Tibial artery (tissue), 4 donors: ENCODE results near the gene SLC2A5.

Experiments
- DNase-seq, 2 donors: peaks; one replicate each; pipeline ENCODE4 v3.0.0-alpha.2; 2019
- H3K27ac ChIP-seq, 2 donors: fragments of 200-600 bp; sonication (generic) in 1 of 2; 1 replicate in 1 of 2; 2 replicates in 1 of 2; pipeline ENCODE4 v1.5.1; 2018 to 2019; ENCODE audit warnings: mild to moderate bottlenecking in 1 of 2
- H3K27me3 ChIP-seq, 2 donors: fragments of 200-600 bp; sonication (generic) in 1 of 2; one replicate each; pipeline versions ENCODE4 v1.5.1 to v1.6.0; 2016 to 2019
- H3K36me3 ChIP-seq, 3 donors: fragments of 200-600 bp; sonication (generic) in 2 of 3; one replicate each; pipeline ENCODE4 v1.5.1; 2016 to 2019; ENCODE audit warnings: mild to moderate bottlenecking in 2 of 3
- H3K4me1 ChIP-seq, 4 donors: fragments of 200-600 bp; sonication (generic) in 2 of 4; 1 replicate in 3 of 4; 2 replicates in 1 of 4; pipeline ENCODE4 v1.5.1; 2016 to 2019
- H3K4me3 ChIP-seq, 2 donors: fragments of 200-600 bp; sonication (generic) in 1 of 2; 1 replicate in 1 of 2; 2 replicates in 1 of 2; pipeline ENCODE4 v1.5.1; 2018 to 2019; ENCODE audit warnings: mild to moderate bottlenecking in 2 of 2
- H3K9me3 ChIP-seq, 3 donors: fragments of 200-600 bp; sonication (generic) in 1 of 3; one replicate each; pipeline ENCODE4 v1.5.1; 2016 to 2019
- intact Hi-C: fragments of 100-400 bp; cut with DNase I; formaldehyde crosslinking; loops from one replicate; pipeline ENCODE4 v1.15.0; 2023; ENCODE audit warnings: low total_unique reads
- TF ChIP-seq, protein P1 (sequence below), 2 experiments: fragments of 200-600 bp in 1 of 2; fragments of 450-650 bp in 1 of 2; IDR thresholded peaks; one replicate each; pipeline ENCODE4 v1.5.1; 2017 to 2019; ENCODE audit warnings: antibody characterized with exemption in 2 of 2, mild to moderate bottlenecking in 1 of 2, moderate library complexity in 1 of 2

SLC2A5 gene

DNA sequence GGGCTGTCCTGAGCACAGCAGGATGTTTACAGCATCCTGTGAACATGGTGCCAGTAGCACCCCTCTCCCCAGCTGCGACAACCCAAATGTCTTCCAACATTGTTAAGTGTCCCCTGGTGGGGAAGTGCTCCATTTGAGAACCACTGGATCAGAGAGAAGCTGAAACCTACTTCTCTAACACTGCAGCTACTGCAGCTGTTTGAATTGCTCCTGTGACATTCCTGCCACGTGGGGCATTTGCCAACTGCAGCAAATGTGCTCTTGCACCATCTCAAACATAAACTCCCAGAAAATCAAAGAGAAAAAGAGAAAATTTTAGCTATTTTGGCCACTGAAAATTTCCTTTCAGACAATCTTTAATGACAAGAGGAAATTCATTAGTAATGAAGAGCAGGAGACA, 11.0 kb downstream of the SLC2A5 start:
- H3K27ac ChIP-seq: no peak overlapping the region
- no peaks in the 10 kb centered on the region for H3K36me3 ChIP-seq
- H3K27me3 ChIP-seq: no peaks in the 10 kb centered on the region
- H3K4me3 ChIP-seq: no peak overlapping the region
- DNase-seq: no peak
- TF ChIP-seq, protein P1, sequence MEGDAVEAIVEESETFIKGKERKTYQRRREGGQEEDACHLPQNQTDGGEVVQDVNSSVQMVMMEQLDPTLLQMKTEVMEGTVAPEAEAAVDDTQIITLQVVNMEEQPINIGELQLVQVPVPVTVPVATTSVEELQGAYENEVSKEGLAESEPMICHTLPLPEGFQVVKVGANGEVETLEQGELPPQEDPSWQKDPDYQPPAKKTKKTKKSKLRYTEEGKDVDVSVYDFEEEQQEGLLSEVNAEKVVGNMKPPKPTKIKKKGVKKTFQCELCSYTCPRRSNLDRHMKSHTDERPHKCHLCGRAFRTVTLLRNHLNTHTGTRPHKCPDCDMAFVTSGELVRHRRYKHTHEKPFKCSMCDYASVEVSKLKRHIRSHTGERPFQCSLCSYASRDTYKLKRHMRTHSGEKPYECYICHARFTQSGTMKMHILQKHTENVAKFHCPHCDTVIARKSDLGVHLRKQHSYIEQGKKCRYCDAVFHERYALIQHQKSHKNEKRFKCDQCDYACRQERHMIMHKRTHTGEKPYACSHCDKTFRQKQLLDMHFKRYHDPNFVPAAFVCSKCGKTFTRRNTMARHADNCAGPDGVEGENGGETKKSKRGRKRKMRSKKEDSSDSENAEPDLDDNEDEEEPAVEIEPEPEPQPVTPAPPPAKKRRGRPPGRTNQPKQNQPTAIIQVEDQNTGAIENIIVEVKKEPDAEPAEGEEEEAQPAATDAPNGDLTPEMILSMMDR (IDR thresholded peaks at IDR 0.05): no peak
- H3K4me1 ChIP-seq: peaks cover 0 to 4% (median 0%) of the 10 kb centered on the region in 4 donors
- intact Hi-C loops: no loop called here
- no peaks in the 10 kb centered on the region for H3K9me3 ChIP-seq

DNA sequence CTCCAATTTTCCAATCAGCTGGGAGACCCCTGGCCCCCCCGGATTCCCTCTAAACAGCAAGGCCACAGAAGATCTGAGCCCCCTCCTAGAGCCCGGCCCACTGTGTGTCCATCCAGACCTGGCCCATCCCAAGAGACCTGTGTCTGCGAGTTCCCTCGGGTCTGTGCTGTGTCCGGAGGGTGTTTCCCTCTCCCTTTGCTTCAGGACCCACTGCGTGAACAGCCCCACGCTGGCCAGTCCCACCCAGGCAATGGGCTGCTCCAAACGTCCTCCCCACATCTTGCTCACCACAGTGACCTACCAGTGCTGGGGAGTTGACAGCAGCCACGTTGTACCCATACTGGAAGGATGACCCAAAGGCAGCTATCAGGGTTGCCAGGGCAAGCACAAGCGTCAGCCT, 11.6 kb downstream of the SLC2A5 start:
- no peak for DNase-seq
- TF ChIP-seq, protein P1 (IDR thresholded peaks at IDR 0.05): no peak

DNA sequence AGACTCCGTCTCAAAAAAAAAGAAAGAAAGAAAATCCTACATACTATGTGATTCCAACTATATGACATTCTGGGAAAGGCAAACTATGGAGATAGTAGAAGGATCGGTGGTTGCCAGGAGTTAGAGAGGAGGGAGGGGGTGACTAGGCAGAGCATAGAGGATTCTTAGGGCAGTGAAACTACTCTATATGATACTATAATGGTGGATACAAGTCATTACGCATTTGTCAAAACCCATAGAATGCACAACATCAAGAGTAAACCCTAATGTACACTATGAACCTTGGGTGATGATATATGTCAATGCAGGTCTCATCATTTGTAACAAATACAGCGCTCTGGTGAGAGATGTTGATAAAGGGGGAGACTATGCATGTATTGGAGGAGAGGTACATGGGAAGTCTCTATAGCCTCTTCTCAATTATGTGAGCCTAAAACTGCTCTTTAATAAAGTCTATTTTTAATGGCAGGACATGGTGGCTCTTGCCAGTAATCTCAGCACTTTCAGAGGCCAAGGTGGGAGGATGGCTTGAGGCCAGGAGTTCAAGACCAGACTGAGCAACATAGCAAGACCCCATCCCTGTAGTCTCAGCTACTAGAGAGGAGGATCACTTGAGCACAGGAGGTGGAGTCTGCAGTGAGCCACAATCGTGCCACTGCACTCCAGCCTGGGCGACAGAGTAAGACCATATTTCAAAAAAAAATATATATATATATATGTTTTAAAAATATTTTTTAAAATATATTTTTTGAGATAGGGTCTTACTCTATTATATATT, 17.0 kb downstream of the SLC2A5 start:
- H3K27ac ChIP-seq: no peak overlapping the region
- H3K9me3 ChIP-seq: no peaks in the 10 kb centered on the region
- H3K4me3 ChIP-seq: no peak overlapping the region
- no peak for DNase-seq
- TF ChIP-seq, protein P1 (IDR thresholded peaks at IDR 0.05): no peak
- intact Hi-C loops: no loop called here
- H3K27me3 ChIP-seq: no peaks in the 10 kb centered on the region
- no peaks in the 10 kb centered on the region for H3K36me3 ChIP-seq
- no peaks in the 10 kb centered on the region for H3K4me1 ChIP-seq

More for the DNA sequence above, 11.6 kb downstream of the SLC2A5 start:
- Histone ChIP-seq H3K36me3 (no peaks in the 10 kb centered on the region), H3K4me3 (no peak overlapping the region), H3K27me3 (no peaks in the 10 kb centered on the region), H3K9me3 (no peaks in the 10 kb centered on the region), H3K27ac (no peak overlapping the region), H3K4me1 (peaks cover 0 to 4% (median 0%) of the 10 kb centered on the region in 4 donors)
- intact Hi-C loops: no loop called here

DNA sequence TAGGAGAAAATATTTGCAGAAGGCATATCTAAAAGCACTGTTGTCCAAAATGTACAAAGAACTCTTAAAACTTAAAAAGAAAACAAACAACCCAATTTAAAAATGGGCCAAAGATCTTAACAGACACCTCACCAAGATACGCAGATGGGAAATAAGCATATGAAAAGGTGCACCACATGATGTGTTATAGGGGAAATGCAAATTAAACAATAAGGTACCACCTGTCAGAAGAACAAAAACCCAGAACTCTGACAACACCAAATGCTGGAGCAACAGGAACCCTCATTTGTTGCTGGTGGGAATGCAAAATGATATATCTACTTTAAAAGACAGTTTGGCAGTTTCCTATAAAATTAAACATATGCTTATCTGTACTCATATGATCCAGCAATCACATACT, 18.1 kb downstream of the SLC2A5 start:
- no peaks in the 10 kb centered on the region for H3K27me3 ChIP-seq
- no peak for DNase-seq
- H3K36me3 ChIP-seq: no peaks in the 10 kb centered on the region
- intact Hi-C loops: no loop called here
- no peaks in the 10 kb centered on the region for H3K4me1 ChIP-seq
- TF ChIP-seq, protein P1 (IDR thresholded peaks at IDR 0.05): no peak
- H3K9me3 ChIP-seq: no peaks in the 10 kb centered on the region
- no peak overlapping the region for H3K27ac ChIP-seq
- H3K4me3 ChIP-seq: no peak overlapping the region

DNA sequence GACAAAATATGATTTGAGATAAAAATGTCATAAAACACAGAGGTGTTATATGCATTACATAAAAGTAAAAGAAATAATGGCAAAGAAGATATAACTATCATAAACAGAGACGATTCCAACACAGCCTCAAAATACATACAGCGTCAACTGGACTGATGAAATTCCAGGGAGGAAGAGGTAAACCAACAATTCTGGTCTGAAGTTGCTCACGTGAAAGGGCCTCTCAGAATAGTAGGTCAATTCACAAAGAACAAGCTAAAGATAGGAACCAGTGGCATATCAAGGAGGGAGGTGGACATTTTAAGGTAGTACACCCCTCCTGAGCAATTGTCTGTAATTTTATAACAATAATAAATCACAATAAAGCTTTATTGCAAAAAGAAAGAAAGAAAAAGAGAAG, 18.6 kb downstream of the SLC2A5 start:
- no peaks in the 10 kb centered on the region for H3K27me3 ChIP-seq
- no peak overlapping the region for H3K27ac ChIP-seq
- DNase-seq: no peak
- no peaks in the 10 kb centered on the region for H3K36me3 ChIP-seq
- TF ChIP-seq, protein P1 (IDR thresholded peaks at IDR 0.05): no peak
- intact Hi-C loops: no loop called here
- H3K4me3 ChIP-seq: no peak overlapping the region
- H3K9me3 ChIP-seq: no peaks in the 10 kb centered on the region
- no peaks in the 10 kb centered on the region for H3K4me1 ChIP-seq
